H9 (cell line): ENCODE data around the gene PSMD5. TPM values are rescaled to one million over a fixed set of nuclear protein-coding genes. Genes with fewer than 3 reads are reported as not detected.

Experiments
- DNase-seq: peaks from one replicate; pipeline ENCODE4 v3.0.0-alpha.2; 2017
- H2AFZ ChIP-seq: one replicate; pipeline ENCODE4 v1.6.1; 2013; ENCODE audit warnings: mild to moderate bottlenecking, low read length, control low read depth, moderate library complexity
- H2AK5ac ChIP-seq: 2 replicates; pipeline ENCODE4 v1.6.1; 2013; ENCODE audit warnings: low read length, control low read depth, mixed read lengths; ENCODE audit not compliant: insufficient read length
- H2BK120ac ChIP-seq: one replicate; pipeline ENCODE4 v1.6.1; 2013; ENCODE audit warnings: low read depth, mild to moderate bottlenecking, low read length, control low read depth, inconsistent platforms; ENCODE audit not compliant: poor library complexity, severe bottlenecking
- H2BK12ac ChIP-seq: 2 replicates; pipeline ENCODE4 v1.6.1; 2013; ENCODE audit warnings: low read length, control low read depth, mixed read lengths, low read depth; ENCODE audit not compliant: insufficient read length
- H2BK15ac ChIP-seq: 2 replicates; pipeline ENCODE4 v1.6.1; 2013; ENCODE audit warnings: low read depth, low read length, control low read depth
- H2BK20ac ChIP-seq: one replicate; pipeline ENCODE4 v1.6.1; 2013; ENCODE audit warnings: low read depth, mild to moderate bottlenecking, low read length, control low read depth, inconsistent platforms; ENCODE audit not compliant: poor library complexity, severe bottlenecking
- H2BK5ac ChIP-seq: 2 replicates; pipeline ENCODE4 v1.6.1; 2013; ENCODE audit warnings: low read length, control low read depth, mixed read lengths; ENCODE audit not compliant: insufficient read length
- H3K14ac ChIP-seq: 2 replicates; pipeline ENCODE4 v1.6.1; 2013; ENCODE audit warnings: low read length, control low read depth; ENCODE audit not compliant: insufficient read depth
- H3K18ac ChIP-seq: 2 replicates; pipeline ENCODE4 v1.6.1; 2013; ENCODE audit warnings: low read depth, mild to moderate bottlenecking, mixed read lengths, low read length, control low read depth; ENCODE audit not compliant: insufficient read length
- H3K23ac ChIP-seq: 2 replicates; pipeline ENCODE4 v1.6.1; 2013; ENCODE audit warnings: low read length, control low read depth, mixed read lengths, low read depth; ENCODE audit not compliant: insufficient read length
- H3K23me2 ChIP-seq: 2 replicates; pipeline ENCODE4 v1.6.1; 2013; ENCODE audit warnings: low read depth, mild to moderate bottlenecking, mixed read lengths, low read length, control low read depth; ENCODE audit not compliant: insufficient read length, poor library complexity, severe bottlenecking
- H3K27ac ChIP-seq: 2 replicates; pipeline ENCODE4 v1.5.1; 2013; ENCODE audit warnings: low read length, control low read depth, mixed read lengths, low read depth; ENCODE audit not compliant: insufficient read length
- H3K27me3 ChIP-seq: 2 replicates; pipeline ENCODE4 v1.6.1; 2013; ENCODE audit warnings: low read length, control low read depth, inconsistent platforms; ENCODE audit not compliant: insufficient read depth
- H3K4ac ChIP-seq: 2 replicates; pipeline ENCODE4 v1.6.1; 2013; ENCODE audit warnings: low read depth, mild to moderate bottlenecking, control low read depth, inconsistent platforms, low read length, moderate library complexity
- H3K4me1 ChIP-seq: 2 replicates; pipeline ENCODE4 v1.6.1; 2013; ENCODE audit warnings: low read length, control low read depth, inconsistent platforms; ENCODE audit not compliant: insufficient read depth
- H3K4me2 ChIP-seq: 2 replicates; pipeline ENCODE4 v1.6.1; 2013; ENCODE audit warnings: low read length, control low read depth, mixed read lengths; ENCODE audit not compliant: insufficient read length, insufficient read depth
- H3K56ac ChIP-seq: 2 replicates; pipeline ENCODE4 v1.6.1; 2013; ENCODE audit warnings: low read depth, mild to moderate bottlenecking, mixed read lengths, low read length, control low read depth; ENCODE audit not compliant: insufficient read length
- H3K79me1 ChIP-seq: 2 replicates; pipeline ENCODE4 v1.6.1; 2013; ENCODE audit warnings: low read depth, mild to moderate bottlenecking, moderate library complexity, low read length, control low read depth, inconsistent platforms; ENCODE audit not compliant: insufficient read depth, poor library complexity, severe bottlenecking
- H3K79me2 ChIP-seq: 2 replicates; pipeline ENCODE4 v1.6.1; 2013; ENCODE audit warnings: low read length, control low read depth, inconsistent platforms; ENCODE audit not compliant: insufficient read depth
- H3K9ac ChIP-seq: 2 replicates; pipeline ENCODE4 v1.6.1; 2013; ENCODE audit warnings: low read length, control low read depth, mixed read lengths; ENCODE audit not compliant: insufficient read length; ENCODE audit errors: extremely low read depth
- H3K9me3 ChIP-seq: one replicate; pipeline ENCODE4 v1.6.1; 2013; ENCODE audit warnings: low read depth, low read length, inconsistent platforms; ENCODE audit not compliant: control insufficient read depth
- H3T11ph ChIP-seq: one replicate; pipeline ENCODE4 v1.6.1; 2013; ENCODE audit warnings: mild to moderate bottlenecking, low read length, control low read depth, inconsistent platforms
- H4K20me1 ChIP-seq: one replicate; pipeline ENCODE4 v1.6.1; 2013; ENCODE audit not compliant: control insufficient read depth, insufficient read length, insufficient read depth
- H4K5ac ChIP-seq: 2 replicates; pipeline ENCODE4 v1.6.1; 2013; ENCODE audit warnings: low read depth, mild to moderate bottlenecking, mixed read lengths, low read length, control low read depth; ENCODE audit not compliant: insufficient read length
- H4K8ac ChIP-seq: replicated peaks from 2 replicates; pipeline ENCODE4 v1.6.1; 2013; ENCODE audit warnings: low read length, control low read depth, mixed read lengths, low read depth; ENCODE audit not compliant: insufficient read length
- H4K91ac ChIP-seq: 2 replicates; pipeline ENCODE4 v1.6.1; 2013; ENCODE audit warnings: low read depth, mild to moderate bottlenecking, moderate library complexity, mixed read lengths, low read length, control low read depth; ENCODE audit not compliant: insufficient read length
- H3K27ac Mint-ChIP-seq, 3 experiments: 2 replicates in 2 of 3; 3 replicates in 1 of 3; pipeline ENCODE4 v1.8.0; 2020 to 2021; ENCODE audit warnings: mixed read lengths in 3 of 3, mild to moderate bottlenecking in 1 of 3, moderate library complexity in 1 of 3
- H3K27me3 Mint-ChIP-seq: 2 replicates; pipeline ENCODE4 v1.8.0; 2021; ENCODE audit warnings: low read depth, mild to moderate bottlenecking, moderate library complexity, mixed read lengths
- H3K36me3 Mint-ChIP-seq, 3 experiments: 2 replicates in 2 of 3; 3 replicates in 1 of 3; pipeline ENCODE4 v1.8.0; 2020 to 2021; ENCODE audit warnings: low read depth in 3 of 3, mixed read lengths in 3 of 3; ENCODE audit not compliant: insufficient read depth in 1 of 3
- H3K4me1 Mint-ChIP-seq, 2 experiments: 2 replicates each; pipeline ENCODE4 v1.8.0; 2020; ENCODE audit warnings: mixed read lengths in 2 of 2
- H3K4me3 Mint-ChIP-seq, 2 experiments: 2 replicates in 1 of 2; 3 replicates in 1 of 2; pipeline ENCODE4 v1.8.0; 2020 to 2021; ENCODE audit warnings: mild to moderate bottlenecking in 2 of 2, mixed read lengths in 2 of 2, moderate library complexity in 1 of 2
- H3K9me3 Mint-ChIP-seq, 2 experiments: 2 replicates in 1 of 2; 3 replicates in 1 of 2; pipeline ENCODE4 v1.8.0; 2020; ENCODE audit warnings: mild to moderate bottlenecking in 2 of 2, mixed read lengths in 2 of 2, moderate library complexity in 1 of 2
- WGBS: extraction: QIAGEN DNeasy Blood & Tissue Kit; methylation state at CpG from one replicate; pipeline ENCODE4 v1.1.7; 2013; ENCODE audit warnings: missing lambda C conversion rate, low lambda C conversion rate, mixed read lengths; ENCODE audit not compliant: insufficient read length; ENCODE audit errors: extremely low coverage; 5-methylcytosine and 5-hydroxymethylcytosine counted together
- total RNA-seq: library from RNA; stranded (reverse); gene quantifications from 2 replicates; pipeline ENCODE4 v1.2.1, GENCODE V29; 2021
- TF ChIP-seq, protein P1 (sequence below): fragments of 200-600 bp; sonication (generic); conservative IDR thresholded peaks from 3 replicates; pipeline ENCODE4 v1.8.0; 2021; ENCODE audit warnings: antibody characterized with exemption, mild to moderate bottlenecking

The PSMD5 gene
- total RNA-seq, 1 experiment from 2014 or later: 64.9 TPM

DNA sequence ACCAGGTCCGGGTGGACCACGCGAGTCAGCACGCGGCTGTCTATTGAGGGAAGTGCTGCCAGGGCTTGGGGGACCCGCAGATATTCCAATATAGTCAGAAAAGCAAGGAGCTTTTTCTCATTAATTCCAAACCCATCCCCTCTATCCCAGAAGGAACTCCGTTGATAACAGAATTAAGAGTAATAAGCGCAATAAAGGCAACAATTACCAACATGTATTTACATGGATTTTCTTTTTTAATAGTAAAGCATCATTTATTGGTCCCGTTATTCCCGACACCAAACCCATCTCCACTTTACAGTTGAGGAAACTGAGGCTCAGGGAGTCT, 26.6 kb upstream of the PSMD5 start:
- Histone ChIP-seq H4K20me1 (no peaks in the 10 kb centered on the region), H4K5ac (no peak overlapping the region), H2AK5ac (no peak overlapping the region), H3K56ac (no peak overlapping the region), H3T11ph (no peak overlapping the region), H3K18ac (no peak overlapping the region), H3K9ac (no peak overlapping the region), H2BK5ac (no peak overlapping the region), H3K14ac (no peak overlapping the region), H3K23me2 (no peaks in the 10 kb centered on the region), H2BK15ac (no peak overlapping the region), H4K91ac (no peak overlapping the region), H3K79me2 (no peaks in the 10 kb centered on the region), H3K23ac (no peak overlapping the region), H2AFZ (no peak overlapping the region), H3K9me3 (no peaks in the 10 kb centered on the region), H2BK120ac (no peak overlapping the region), H3K4me2 (peak overlapping the region; percentile 50), H2BK12ac (no peak overlapping the region), H3K27ac (no peak overlapping the region), H2BK20ac (no peak overlapping the region), H3K79me1 (no peaks in the 10 kb centered on the region), H3K4me1 (peaks cover 10% of the 10 kb centered on the region), H4K8ac (no peak overlapping the region), H3K4ac (no peak overlapping the region), H3K27me3 (no peaks in the 10 kb centered on the region)
- WGBS: no CpG with 5 or more reads among the region's 10 CpGs
- Mint-ChIP-seq H3K27ac (peak overlapping the region in 2 of 3 experiments; percentile 87 to 92; a peak in 3 of 7 replicates), H3K36me3 (peaks cover 3 to 53% (median 22%) of the 10 kb centered on the region in 3 experiments; a peak in 6 of 7 replicates), H3K9me3 (no peaks in the 10 kb centered on the region; a peak in 1 of 5 replicates), H3K27me3 (no peaks in the 10 kb centered on the region), H3K4me3 (peak overlapping the region; percentile 77 to 89), H3K4me1 (peaks cover 35 to 39% of the 10 kb centered on the region in 2 experiments)
- TF ChIP-seq, protein P1, sequence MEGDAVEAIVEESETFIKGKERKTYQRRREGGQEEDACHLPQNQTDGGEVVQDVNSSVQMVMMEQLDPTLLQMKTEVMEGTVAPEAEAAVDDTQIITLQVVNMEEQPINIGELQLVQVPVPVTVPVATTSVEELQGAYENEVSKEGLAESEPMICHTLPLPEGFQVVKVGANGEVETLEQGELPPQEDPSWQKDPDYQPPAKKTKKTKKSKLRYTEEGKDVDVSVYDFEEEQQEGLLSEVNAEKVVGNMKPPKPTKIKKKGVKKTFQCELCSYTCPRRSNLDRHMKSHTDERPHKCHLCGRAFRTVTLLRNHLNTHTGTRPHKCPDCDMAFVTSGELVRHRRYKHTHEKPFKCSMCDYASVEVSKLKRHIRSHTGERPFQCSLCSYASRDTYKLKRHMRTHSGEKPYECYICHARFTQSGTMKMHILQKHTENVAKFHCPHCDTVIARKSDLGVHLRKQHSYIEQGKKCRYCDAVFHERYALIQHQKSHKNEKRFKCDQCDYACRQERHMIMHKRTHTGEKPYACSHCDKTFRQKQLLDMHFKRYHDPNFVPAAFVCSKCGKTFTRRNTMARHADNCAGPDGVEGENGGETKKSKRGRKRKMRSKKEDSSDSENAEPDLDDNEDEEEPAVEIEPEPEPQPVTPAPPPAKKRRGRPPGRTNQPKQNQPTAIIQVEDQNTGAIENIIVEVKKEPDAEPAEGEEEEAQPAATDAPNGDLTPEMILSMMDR: no peak
- DNase-seq: no peak
